ENCODE measurements around the gene RNF10. TPM values are rescaled to one million over a fixed set of nuclear protein-coding genes. Genes with fewer than 3 reads are reported as not detected.

RNF10 gene
- total and polyA plus RNA-seq, 9 of the 15 experiments (the other 6 are each of a cell fraction or from before 2014, with no cell fraction given): 43.0 to 139 (median 80.1) TPM

GRCh38 chr12:120563495-120563894, 29.3 kb downstream of the RNF10 start:
- no peak overlapping the region for H2AFZ ChIP-seq (ENCODE audit: low read depth, low read length)
- no peak for DNase-seq (ENCODE audit: extremely low read depth in 1 of 4, low spot score in 3 of 4)
- WGBS (ENCODE audit: insufficient coverage, low coverage, missing lambda C conversion rate): 92% methylated on average over 5 of the region's 11 CpGs
- H3K79me2 ChIP-seq (ENCODE audit: control insufficient read depth, insufficient read depth, low read length): no peaks in the 10 kb centered on the region
- no peak overlapping the region for H3K9ac ChIP-seq (ENCODE audit: insufficient read depth in 1 of 2, low read depth in 2 of 2, low read length in 2 of 2)
- intact Hi-C loops (cut with micrococcal nuclease): no loop called here
- H3K36me3 ChIP-seq (ENCODE audit: control insufficient read depth, insufficient read depth, low read length): peaks cover 82% of the 10 kb centered on the region
- POLR2A ChIA-PET: no interaction called here
- CTCF ChIA-PET (ENCODE audit: low intra/inter-chr PET ratio): no interaction called here
- no peak for FAIRE-seq
- no peak overlapping the region for H3K27ac ChIP-seq (ENCODE audit: extremely low read depth, low read depth, low read length)
- no TSS peak for BruUV-seq (replicated peaks)
- no peak overlapping the region for H3K4me2 ChIP-seq (ENCODE audit: insufficient read depth, low read length)
- no peak for ATAC-seq
- H3K9me3 ChIP-seq (replicated peaks; ENCODE audit: control insufficient read depth, insufficient read depth, low read depth, low read length): no peaks in the 10 kb centered on the region
- H3K27me3 ChIP-seq (ENCODE audit: control insufficient read depth in 2 of 2, insufficient read depth in 2 of 2, low read length in 2 of 2): no peaks in the 10 kb centered on the region
- TF ChIP-seq POLR2AphosphoS5 (IDR thresholded peaks at IDR 0.05; ENCODE audit: control insufficient read depth, insufficient read depth, low read depth, low read length) (no peak), PURB (CRISPR knock-in tag; IDR thresholded peaks at IDR 0.05; ENCODE audit: low read depth) (no peak), ZSCAN32 (CRISPR knock-in tag; IDR thresholded peaks at IDR 0.05) (no peak)
- H3K9me1 ChIP-seq (ENCODE audit: control insufficient read depth, insufficient read depth, low read length): peaks cover 2% of the 10 kb centered on the region
- no peaks in the 10 kb centered on the region for H3K4me1 ChIP-seq (replicated peaks in 1 of 2; ENCODE audit: control insufficient read depth in 2 of 2, insufficient read depth in 2 of 2, low read length in 2 of 2)
- in situ Hi-C loops (cut with MboI): no loop called here
- no peak overlapping the region for H3K4me3 ChIP-seq
- no peaks in the 10 kb centered on the region for H4K20me1 ChIP-seq (replicated peaks; ENCODE audit: control insufficient read depth, insufficient read depth, low read length)

GRCh38 chr12:120571299-120571698, 37.1 kb downstream of the RNF10 start:
- in situ Hi-C loops (cut with MboI) (no loop called here), intact Hi-C loops (cut with micrococcal nuclease) (no loop called here)
- no peak overlapping the region for H3K4me2 ChIP-seq (ENCODE audit: insufficient read depth, low read length)
- no peak for DNase-seq (ENCODE audit: extremely low read depth in 1 of 4, low spot score in 3 of 4)
- FAIRE-seq: no peak
- ChIA-PET POLR2A (interaction anchor here (0.6 to 2.7 kb wide), 4 partner anchors 10 to 140 kb away, joined by 3 to 12 read pairs (median 4); partner anchors contain the start of gene POP5), CTCF (ENCODE audit: low intra/inter-chr PET ratio) (no interaction called here)
- no peaks in the 10 kb centered on the region for H3K4me1 ChIP-seq (replicated peaks in 1 of 2; ENCODE audit: control insufficient read depth in 2 of 2, insufficient read depth in 2 of 2, low read length in 2 of 2)
- no peak overlapping the region for H3K9ac ChIP-seq (ENCODE audit: insufficient read depth in 1 of 2, low read depth in 2 of 2, low read length in 2 of 2)
- no peaks in the 10 kb centered on the region for H3K79me2 ChIP-seq (ENCODE audit: control insufficient read depth, insufficient read depth, low read length)
- peaks cover 4% of the 10 kb centered on the region; the same call in 1 of the 2 replicates for H4K20me1 ChIP-seq (replicated peaks; ENCODE audit: control insufficient read depth, insufficient read depth, low read length)
- H3K27ac ChIP-seq (ENCODE audit: extremely low read depth, low read depth, low read length): no peak overlapping the region
- ATAC-seq: no peak
- no TSS peak for BruUV-seq (replicated peaks)
- H3K4me3 ChIP-seq: no peak overlapping the region
- 88% methylated on average over 5 of the region's 5 CpGs for WGBS (ENCODE audit: insufficient coverage, low coverage, missing lambda C conversion rate)
- H3K9me3 ChIP-seq (replicated peaks; ENCODE audit: control insufficient read depth, insufficient read depth, low read depth, low read length): no peaks in the 10 kb centered on the region
- no peaks in the 10 kb centered on the region for H3K9me1 ChIP-seq (ENCODE audit: control insufficient read depth, insufficient read depth, low read length)
- H3K27me3 ChIP-seq (ENCODE audit: control insufficient read depth in 2 of 2, insufficient read depth in 2 of 2, low read length in 2 of 2): no peaks in the 10 kb centered on the region
- no peak for TF ChIP-seq CBFB (CRISPR knock-in tag; IDR thresholded peaks at IDR 0.05)
- TF ChIP-seq SREBF1 (IDR thresholded peaks at IDR 0.05; ENCODE audit: borderline replicate concordance, low read depth, low read length): no peak
- TF ChIP-seq CXXC5 (CRISPR knock-in tag; IDR thresholded peaks at IDR 0.05): no peak
- TF ChIP-seq ZNF511 (CRISPR knock-in tag; IDR thresholded peaks at IDR 0.05): no peak
- no peak for TF ChIP-seq CCAR2 (IDR thresholded peaks at IDR 0.05; ENCODE audit: low read depth, low read length)
- no peak for TF ChIP-seq BRD4 (IDR thresholded peaks at IDR 0.05)
- TF ChIP-seq GTF2E2 (tag; IDR thresholded peaks at IDR 0.05): no peak
- TF ChIP-seq ARID3B (CRISPR knock-in tag; IDR thresholded peaks at IDR 0.05; ENCODE audit: borderline replicate concordance): no peak
- no peak for TF ChIP-seq PHF20 (IDR thresholded peaks at IDR 0.05; ENCODE audit: partially characterized antibody)
- TF ChIP-seq POLR2B (IDR thresholded peaks at IDR 0.05; ENCODE audit: low read depth, partially characterized antibody): no peak
- TF ChIP-seq TEAD1 (CRISPR knock-in tag; IDR thresholded peaks at IDR 0.05): no peak
- H2AFZ ChIP-seq (ENCODE audit: low read depth, low read length): no peak overlapping the region
- H3K36me3 ChIP-seq (ENCODE audit: control insufficient read depth, insufficient read depth, low read length): peaks cover 86% of the 10 kb centered on the region

All from K562 (cell line).